GM12801 (cell line): ENCODE results near the gene KRTAP5-2.

ENCODE experiments used
- TF ChIP-seq, protein P1 (sequence below): IDR thresholded peaks from one replicate; pipeline ENCODE4 v1.5.1; 2011; ENCODE audit warnings: control low read depth; ENCODE audit not compliant: insufficient read length; ENCODE audit errors: extremely low read depth

KRTAP5-2 gene

DNA sequence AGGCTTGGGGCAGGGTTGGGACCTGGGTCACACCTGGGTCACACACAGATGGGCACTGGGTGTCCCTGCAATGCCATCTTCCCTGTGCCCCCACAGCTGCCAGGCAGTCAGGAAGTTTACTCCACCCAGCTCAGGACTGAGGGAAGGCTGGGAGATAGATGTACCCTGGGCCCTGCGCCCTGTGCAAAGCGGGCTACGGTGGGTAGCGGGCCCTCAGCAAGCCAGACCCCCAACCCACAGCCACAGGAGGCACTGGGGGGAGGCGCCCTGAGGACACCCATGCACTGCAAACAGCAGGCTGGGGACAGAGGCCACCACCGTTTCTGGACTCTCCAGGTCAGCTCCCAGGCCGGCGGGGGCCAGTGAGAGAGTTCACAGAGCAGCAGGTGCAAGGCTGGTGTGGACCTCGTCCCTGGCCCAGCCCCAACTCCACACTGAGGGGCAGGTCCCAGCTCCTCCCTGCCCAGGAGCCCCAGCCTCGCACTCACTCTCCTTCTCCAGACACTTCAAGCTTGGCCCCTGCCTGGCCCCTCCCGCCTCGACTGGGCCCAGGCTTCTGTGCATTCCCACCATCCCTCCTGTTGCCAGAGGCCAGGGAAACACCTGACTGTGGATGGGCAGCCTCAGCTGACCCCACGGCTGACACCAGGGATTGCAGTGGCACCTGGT lies 30.9 kb downstream of the KRTAP5-2 start:
- TF ChIP-seq, protein P1, sequence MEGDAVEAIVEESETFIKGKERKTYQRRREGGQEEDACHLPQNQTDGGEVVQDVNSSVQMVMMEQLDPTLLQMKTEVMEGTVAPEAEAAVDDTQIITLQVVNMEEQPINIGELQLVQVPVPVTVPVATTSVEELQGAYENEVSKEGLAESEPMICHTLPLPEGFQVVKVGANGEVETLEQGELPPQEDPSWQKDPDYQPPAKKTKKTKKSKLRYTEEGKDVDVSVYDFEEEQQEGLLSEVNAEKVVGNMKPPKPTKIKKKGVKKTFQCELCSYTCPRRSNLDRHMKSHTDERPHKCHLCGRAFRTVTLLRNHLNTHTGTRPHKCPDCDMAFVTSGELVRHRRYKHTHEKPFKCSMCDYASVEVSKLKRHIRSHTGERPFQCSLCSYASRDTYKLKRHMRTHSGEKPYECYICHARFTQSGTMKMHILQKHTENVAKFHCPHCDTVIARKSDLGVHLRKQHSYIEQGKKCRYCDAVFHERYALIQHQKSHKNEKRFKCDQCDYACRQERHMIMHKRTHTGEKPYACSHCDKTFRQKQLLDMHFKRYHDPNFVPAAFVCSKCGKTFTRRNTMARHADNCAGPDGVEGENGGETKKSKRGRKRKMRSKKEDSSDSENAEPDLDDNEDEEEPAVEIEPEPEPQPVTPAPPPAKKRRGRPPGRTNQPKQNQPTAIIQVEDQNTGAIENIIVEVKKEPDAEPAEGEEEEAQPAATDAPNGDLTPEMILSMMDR, result no peak

DNA sequence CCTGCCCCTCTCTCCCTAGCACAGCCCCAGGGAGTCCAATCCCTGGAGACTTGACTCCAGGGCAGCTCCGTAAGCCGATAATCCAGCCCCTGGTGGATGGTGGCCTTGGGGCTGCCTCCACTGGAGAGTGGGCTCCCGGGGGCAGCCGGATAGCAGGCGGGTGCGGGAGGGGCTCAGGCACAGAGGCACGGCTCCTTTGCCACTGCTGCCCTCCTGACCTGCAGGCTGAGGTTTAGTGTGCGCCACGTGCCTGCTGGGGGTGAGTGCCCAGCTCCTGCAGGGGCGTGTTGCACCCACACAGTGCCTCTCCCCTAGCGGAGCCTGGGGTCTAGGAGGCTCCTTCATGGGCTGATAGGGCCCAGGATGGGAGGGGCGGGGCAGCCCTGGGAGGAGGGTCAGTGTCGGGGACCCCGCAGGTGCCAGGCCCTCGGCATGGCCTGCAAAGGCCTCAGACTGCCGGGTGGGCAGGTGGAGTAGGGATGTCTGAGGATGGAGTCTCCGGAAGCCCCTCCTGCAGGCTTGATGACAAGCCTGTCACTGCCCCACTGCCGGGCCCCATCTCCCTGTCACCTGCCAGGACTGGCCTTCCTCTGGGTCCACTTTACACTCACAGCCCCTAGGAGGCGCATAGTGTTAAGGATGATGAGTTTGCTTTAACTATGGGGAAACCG lies 31.6 kb downstream of the KRTAP5-2 start:
- TF ChIP-seq, protein P1, result no peak

DNA sequence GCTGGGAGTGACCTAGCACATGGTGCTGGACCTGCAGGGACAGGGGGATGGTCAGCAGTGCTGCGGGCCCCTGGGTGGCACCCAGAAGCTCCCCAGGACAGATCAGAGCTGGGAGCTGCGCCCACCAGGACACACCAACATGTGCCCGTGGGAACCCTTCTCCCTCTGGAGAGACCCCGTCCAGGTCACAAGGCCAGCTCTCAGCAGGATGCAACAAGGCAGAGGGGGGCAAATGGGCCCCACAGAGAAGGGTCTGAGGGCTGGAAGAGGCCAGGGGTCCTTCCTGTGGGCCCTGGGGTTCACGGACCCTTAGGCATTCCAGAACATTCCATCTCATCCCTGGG lies 32.2 kb downstream of the KRTAP5-2 start:
- TF ChIP-seq, protein P1, result no peak

DNA sequence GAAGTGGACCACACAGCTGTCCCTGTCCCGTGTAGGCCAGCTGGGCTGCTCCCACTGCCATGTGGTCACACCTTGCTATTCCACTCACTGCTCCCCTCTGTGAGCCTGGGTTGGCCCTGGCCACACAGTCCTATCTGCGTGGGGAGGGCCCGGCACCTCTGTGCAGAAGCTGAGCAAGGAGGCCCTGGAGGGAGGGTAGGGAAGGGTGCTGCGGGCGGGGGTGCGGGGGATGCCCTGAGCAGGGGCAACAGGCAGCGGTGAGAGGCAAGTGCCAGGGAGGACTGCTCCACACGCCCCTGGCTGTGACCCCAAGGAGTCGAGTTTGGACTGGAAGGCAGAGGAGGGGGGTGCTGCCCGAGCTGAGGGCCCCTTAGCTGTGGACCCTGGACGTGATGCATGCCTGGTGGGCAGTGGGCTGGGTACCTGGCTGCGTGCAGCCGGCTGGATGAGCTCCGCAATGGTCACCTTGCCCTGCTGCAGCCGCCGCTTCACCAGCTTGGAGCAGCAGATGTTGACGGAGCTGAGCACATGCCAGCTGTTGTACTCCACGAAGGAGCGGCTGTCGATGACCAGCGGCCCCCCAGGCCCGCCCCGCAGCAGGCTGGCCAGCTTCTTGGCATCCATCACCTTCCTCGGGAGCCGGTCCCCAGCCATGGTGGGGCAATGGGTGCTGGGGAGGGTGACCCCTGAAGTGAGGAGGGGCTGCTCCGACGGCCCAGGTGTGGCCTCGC lies 32.8 kb downstream of the KRTAP5-2 start:
- TF ChIP-seq, protein P1, result no peak

- TF ChIP-seq, protein P1, result no peak
These were observed 33.4 kb downstream of the KRTAP5-2 start for GRCh38 chr11:1564535-1565172.

- TF ChIP-seq, protein P1, result no peak
These were observed 34.2 kb downstream of the KRTAP5-2 start for GRCh38 chr11:1563697-1564534.
